ENCODE measurements around the gene CDH20. TPM values are rescaled to one million over a fixed set of nuclear protein-coding genes. Genes with fewer than 3 reads are reported as not detected.
"Not testable (repeated sequence)": the region's sequence is repeated elsewhere in the genome, so short reads cannot be mapped to it uniquely, and the experiment has no call there.

The CDH20 gene
- total RNA-seq, 1 experiment from 2014 or later: not detected

- no peaks in the 10 kb centered on the region for H3K36me3 Mint-ChIP-seq (ENCODE audit: insufficient read depth, unreplicated experiment)
- H3K4me3 Mint-ChIP-seq (ENCODE audit: low read depth, unreplicated experiment): no peak overlapping the region
- no peaks in the 10 kb centered on the region for H3K4me1 Mint-ChIP-seq (ENCODE audit: low read depth, unreplicated experiment)
- CTCF ChIA-PET: no interaction called here
- no peaks in the 10 kb centered on the region for H3K9me3 Mint-ChIP-seq (ENCODE audit: low read depth, unreplicated experiment)
- DNase-seq: no peak
- H3K27ac Mint-ChIP-seq (ENCODE audit: unreplicated experiment): no peak overlapping the region
- no peaks in the 10 kb centered on the region for H3K27me3 Mint-ChIP-seq (ENCODE audit: unreplicated experiment)
- intact Hi-C loops (cut with micrococcal nuclease; ENCODE audit: unreplicated experiment): no loop called here
- no peak for TF ChIP-seq CTCF (IDR thresholded peaks at IDR 0.05; ENCODE audit: unreplicated experiment)
- no TSS peak for BruUV-seq (replicated peaks)
These were observed 34.8 kb downstream of the CDH20 start for GRCh38 chr18:61368001-61368400.

GRCh38 chr18:61369671-61370070, 36.4 kb downstream of the CDH20 start:
- CTCF ChIA-PET; H3K4me1 Mint-ChIP-seq (ENCODE audit: low read depth, unreplicated experiment); intact Hi-C loops (cut with micrococcal nuclease; ENCODE audit: unreplicated experiment); H3K4me3 Mint-ChIP-seq (ENCODE audit: low read depth, unreplicated experiment); H3K27me3 Mint-ChIP-seq (ENCODE audit: unreplicated experiment); DNase-seq; BruUV-seq (replicated peaks); H3K36me3 Mint-ChIP-seq (ENCODE audit: insufficient read depth, unreplicated experiment); H3K27ac Mint-ChIP-seq (ENCODE audit: unreplicated experiment); H3K9me3 Mint-ChIP-seq (ENCODE audit: low read depth, unreplicated experiment): not testable (repeated sequence)

GRCh38 chr18:61371111-61371510, 37.9 kb downstream of the CDH20 start:
- CTCF ChIA-PET: no interaction called here
- no peak overlapping the region for H3K27ac Mint-ChIP-seq (ENCODE audit: unreplicated experiment)
- no peaks in the 10 kb centered on the region for H3K27me3 Mint-ChIP-seq (ENCODE audit: unreplicated experiment)
- H3K9me3 Mint-ChIP-seq (ENCODE audit: low read depth, unreplicated experiment): no peaks in the 10 kb centered on the region
- BruUV-seq (replicated peaks): no TSS peak
- peaks cover 4% of the 10 kb centered on the region for H3K36me3 Mint-ChIP-seq (ENCODE audit: insufficient read depth, unreplicated experiment)
- intact Hi-C loops (cut with micrococcal nuclease; ENCODE audit: unreplicated experiment): no loop called here
- no peak for TF ChIP-seq CTCF (IDR thresholded peaks at IDR 0.05; ENCODE audit: unreplicated experiment)
- no peak for DNase-seq
- H3K4me1 Mint-ChIP-seq (ENCODE audit: low read depth, unreplicated experiment): no peaks in the 10 kb centered on the region
- no peak overlapping the region for H3K4me3 Mint-ChIP-seq (ENCODE audit: low read depth, unreplicated experiment)

GRCh38 chr18:61379827-61380226, 46.6 kb downstream of the CDH20 start:
- Mint-ChIP-seq H3K36me3 (ENCODE audit: insufficient read depth, unreplicated experiment) (no peaks in the 10 kb centered on the region), H3K27ac (ENCODE audit: unreplicated experiment) (no peak overlapping the region), H3K4me3 (ENCODE audit: low read depth, unreplicated experiment) (no peak overlapping the region), H3K9me3 (ENCODE audit: low read depth, unreplicated experiment) (no peaks in the 10 kb centered on the region), H3K4me1 (ENCODE audit: low read depth, unreplicated experiment) (no peaks in the 10 kb centered on the region), H3K27me3 (ENCODE audit: unreplicated experiment) (no peaks in the 10 kb centered on the region)
- CTCF ChIA-PET: no interaction called here
- DNase-seq: no peak
- intact Hi-C loops (cut with micrococcal nuclease; ENCODE audit: unreplicated experiment): no loop called here
- no TSS peak for BruUV-seq (replicated peaks)
- no peak for TF ChIP-seq CTCF (IDR thresholded peaks at IDR 0.05; ENCODE audit: unreplicated experiment)

- H3K27ac Mint-ChIP-seq (ENCODE audit: unreplicated experiment): no peak overlapping the region
- H3K9me3 Mint-ChIP-seq (ENCODE audit: low read depth, unreplicated experiment): no peaks in the 10 kb centered on the region
- no TSS peak for BruUV-seq (replicated peaks)
- no peak for TF ChIP-seq CTCF (IDR thresholded peaks at IDR 0.05; ENCODE audit: unreplicated experiment)
- DNase-seq: no peak
- no peaks in the 10 kb centered on the region for H3K27me3 Mint-ChIP-seq (ENCODE audit: unreplicated experiment)
- intact Hi-C loops (cut with micrococcal nuclease; ENCODE audit: unreplicated experiment): no loop called here
- H3K4me1 Mint-ChIP-seq (ENCODE audit: low read depth, unreplicated experiment): no peaks in the 10 kb centered on the region
- CTCF ChIA-PET: interaction anchor here (0.7 kb wide), 1 partner anchor 594 kb away, joined by 5 read pairs; no protein-coding TSS in a partner anchor
- no peak overlapping the region for H3K4me3 Mint-ChIP-seq (ENCODE audit: low read depth, unreplicated experiment)
- H3K36me3 Mint-ChIP-seq (ENCODE audit: insufficient read depth, unreplicated experiment): no peaks in the 10 kb centered on the region
These were observed 54.8 kb downstream of the CDH20 start for GRCh38 chr18:61388010-61388409.

Measured in Calu3 (cell line).